SH-SY5Y (cell line): ENCODE results near the gene DYNC2I2.

ENCODE experiments used
- GATA2 ChIP-seq: IDR thresholded peaks from 2 replicates; pipeline ENCODE4 v1.6.1; 2011; ENCODE audit warnings: mild to moderate bottlenecking, low read depth, low read length
- GATA3 ChIP-seq: IDR thresholded peaks from 2 replicates; pipeline ENCODE4 v1.6.1; 2011; ENCODE audit warnings: low read depth, mild to moderate bottlenecking, low read length, moderate library complexity

- TF ChIP-seq GATA2 (no peak), GATA3 (no peak)
Observed at GRCh38 chr9:128704356-128704670, 47.7 kb upstream of the DYNC2I2 start.
